Vagina (tissue), 2 donors: ENCODE measurements around the gene TAOK2. TPM values are rescaled to one million over a fixed set of nuclear protein-coding genes. Genes with fewer than 3 reads are reported as not detected.
"Not testable (repeated sequence)": the region's sequence is repeated elsewhere in the genome, so short reads cannot be mapped to it uniquely, and the experiment has no call there.

ENCODE experiments used
- DNase-seq, 2 donors: peaks; one replicate each; pipeline ENCODE4 v3.0.0-alpha.2; 2017; ENCODE audit errors: extremely low spot score in 2 of 2
- H3K27ac ChIP-seq: fragments of 200-600 bp; sonication (generic); one replicate; pipeline ENCODE4 v1.5.1; 2019
- H3K27me3 ChIP-seq: fragments of 200-600 bp; sonication (generic); one replicate; pipeline ENCODE4 v1.5.1; 2019
- H3K36me3 ChIP-seq, 2 donors: fragments of 200-600 bp; sonication (generic); one replicate each; pipeline ENCODE4 v1.5.1; 2017 to 2019
- H3K4me1 ChIP-seq: fragments of 200-600 bp; sonication (generic); one replicate; pipeline ENCODE4 v1.5.1; 2019
- H3K4me3 ChIP-seq, 2 donors: fragments of 200-600 bp; sonication (generic); 1 replicate in 1 of 2; 2 replicates in 1 of 2; pipeline ENCODE4 v1.5.1; 2016 to 2019
- H3K9me3 ChIP-seq: fragments of 200-600 bp; sonication (generic); one replicate; pipeline ENCODE4 v1.5.1; 2019
- CTCF ChIP-seq, 3 experiments: fragments of 450-650 bp in 2 of 3; fragments of 200-600 bp in 1 of 3; sonication (generic) in 1 of 3; IDR thresholded peaks; one replicate each; pipeline ENCODE4 v1.5.1; 2017 to 2019; ENCODE audit warnings: antibody characterized with exemption in 3 of 3, mild to moderate bottlenecking in 2 of 3, moderate library complexity in 2 of 3
- POLR2A ChIP-seq, 2 donors: fragments of 450-650 bp; IDR thresholded peaks; one replicate each; pipeline ENCODE4 v1.6.1; 2017; ENCODE audit warnings: antibody characterized with exemption in 2 of 2, mild to moderate bottlenecking in 2 of 2, moderate library complexity in 2 of 2
- POLR2AphosphoS5 ChIP-seq, 2 donors: sonication (generic); formaldehyde crosslinking; IDR thresholded peaks; one replicate each; pipeline ENCODE4 v1.9.0; 2017; ENCODE audit warnings: antibody characterized with exemption in 2 of 2, mild to moderate bottlenecking in 2 of 2, low read depth in 1 of 2; ENCODE audit not compliant: insufficient read depth in 1 of 2
- intact Hi-C: fragments of 100-400 bp; cut with DNase I; formaldehyde crosslinking; loops from one replicate; pipeline ENCODE4 v1.15.1; 2023
- total RNA-seq: library from RNA; depleted of rRNA; stranded (reverse); fragments of >200 nt; gene quantifications from one replicate; pipeline ENCODE4 v1.2.3, GENCODE V29; 2016

The TAOK2 gene
- total RNA-seq, 1 donor from 2014 or later, result 33.1 TPM

- DNase-seq, result no peak
- Histone ChIP-seq H3K27ac (peak overlapping the region; percentile 83), H3K36me3 (peaks cover 0 to 8% of the 10 kb centered on the region in 2 donors), H3K4me1 (peaks cover 31% of the 10 kb centered on the region), H3K27me3 (no peaks in the 10 kb centered on the region), H3K9me3 (no peaks in the 10 kb centered on the region), H3K4me3 (peak overlapping the region; percentile 84 to 88)
- TF ChIP-seq POLR2AphosphoS5 (IDR thresholded peaks at IDR 0.05; ENCODE audit: insufficient read depth in 1 of 2, low read depth in 1 of 2) (no peak), CTCF (IDR thresholded peaks at IDR 0.05) (no peak)
- intact Hi-C loops, result loop anchor here (10.0 kb wide), 1 partner anchor 78 kb away; no protein-coding TSS in a partner anchor
Measured at GRCh38 chr16:29927070-29927905, 46.4 kb upstream of the TAOK2 start.

- H3K27me3 ChIP-seq, intact Hi-C loops, H3K36me3 ChIP-seq: not testable (repeated sequence)
Measured at GRCh38 chr16:29931750-29932149, 41.9 kb upstream of the TAOK2 start.

GRCh38 chr16:29940656-29941055 lies 33.0 kb upstream of the TAOK2 start:
- no peaks in the 10 kb centered on the region for H3K9me3 ChIP-seq
- H3K27ac ChIP-seq, result no peak overlapping the region
- TF ChIP-seq CTCF (IDR thresholded peaks at IDR 0.05) (no peak), POLR2A (IDR thresholded peaks at IDR 0.05) (no peak), POLR2AphosphoS5 (IDR thresholded peaks at IDR 0.05; ENCODE audit: insufficient read depth in 1 of 2, low read depth in 1 of 2) (no peak)
- H3K27me3 ChIP-seq, result no peaks in the 10 kb centered on the region
- H3K4me3 ChIP-seq, result no peak overlapping the region
- DNase-seq, result no peak
- H3K36me3 ChIP-seq, result no peaks in the 10 kb centered on the region
- intact Hi-C loops, result no loop called here
- H3K4me1 ChIP-seq, result peaks cover 19% of the 10 kb centered on the region

More at GRCh38 chr16:29931750-29932149, 41.9 kb upstream of the TAOK2 start:
- not testable (repeated sequence) for H3K4me3 ChIP-seq, H3K9me3 ChIP-seq, DNase-seq, H3K27ac ChIP-seq, H3K4me1 ChIP-seq

GRCh38 chr16:29943846-29944799 lies 29.5 kb upstream of the TAOK2 start:
- no peak for TF ChIP-seq CTCF (IDR thresholded peaks at IDR 0.05)
- peak in 1 of 2 donors; percentile 84 for TF ChIP-seq POLR2AphosphoS5 (IDR thresholded peaks at IDR 0.05; ENCODE audit: insufficient read depth in 1 of 2, low read depth in 1 of 2)
- H3K27me3 ChIP-seq, result no peaks in the 10 kb centered on the region
- peak in 1 of 2 donors; percentile 94 for DNase-seq
- no peaks in the 10 kb centered on the region for H3K9me3 ChIP-seq
- intact Hi-C loops, result no loop called here
- peak overlapping the region; percentile 55 for H3K27ac ChIP-seq
- H3K4me1 ChIP-seq, result peaks cover 19% of the 10 kb centered on the region
- no peak overlapping the region for H3K4me3 ChIP-seq
- H3K36me3 ChIP-seq, result no peaks in the 10 kb centered on the region

- Histone ChIP-seq H3K9me3 (no peaks in the 10 kb centered on the region), H3K27ac (no peak overlapping the region), H3K36me3 (no peaks in the 10 kb centered on the region), H3K4me1 (peaks cover 19% of the 10 kb centered on the region), H3K4me3 (no peak overlapping the region), H3K27me3 (no peaks in the 10 kb centered on the region)
- intact Hi-C loops, result no loop called here
- no peak for DNase-seq
- TF ChIP-seq POLR2AphosphoS5 (IDR thresholded peaks at IDR 0.05; ENCODE audit: insufficient read depth in 1 of 2, low read depth in 1 of 2) (no peak), CTCF (IDR thresholded peaks at IDR 0.05) (no peak), POLR2A (IDR thresholded peaks at IDR 0.05) (no peak)
Measured at GRCh38 chr16:29947897-29948296, 25.8 kb upstream of the TAOK2 start.
